Endothelial cell of umbilical vein (primary cell): Measurements from ENCODE around the gene AURKAIP1. TPM values are rescaled to one million over a fixed set of nuclear protein-coding genes. Genes with fewer than 3 reads are reported as not detected.
"Not testable (repeated sequence)": the region's sequence is repeated elsewhere in the genome, so short reads cannot be mapped to it uniquely, and the experiment has no call there.

Experiments used
- BruUV-seq: library from RNA; stranded (reverse); fragments of 400-500 nt; replicated peaks from 2 replicates; lab custom pipeline; 2021; lab: Mats Ljungman, UMichigan
- CTCF ChIA-PET: fragments of 300-600, 350-600 bp; sonication (Branson Sonifier 250); formaldehyde crosslinking; loops from one replicate; lab custom pipeline; 2021; ENCODE audit warnings: antibody characterized with exemption, inconsistent platforms; lab: Charles Lee
- POLR2A ChIA-PET: fragments of 300-600, 350-600 bp; sonication (Branson Sonifier 250); formaldehyde crosslinking; loops from one replicate; lab custom pipeline; 2021; ENCODE audit warnings: antibody characterized with exemption, inconsistent platforms; lab: Charles Lee
- DNase-seq: peaks from one replicate; pipeline ENCODE4 v3.0.0-alpha.2; 2011; ENCODE audit warnings: low read depth, low spot score
- FAIRE-seq: peaks from 2 replicates; lab custom pipeline; 2011; peaks lifted over from hg19 to GRCh38; lab: Jason Lieb, UNC
- H2AFZ ChIP-seq: 2 replicates; pipeline ENCODE4 v1.6.0; 2012; ENCODE audit warnings: low read depth, low read length, control low read depth, inconsistent platforms
- H3K27ac ChIP-seq: 2 replicates; pipeline ENCODE4 v1.5.1; 2011; ENCODE audit warnings: low read depth, mild to moderate bottlenecking, control low read depth, low read length, moderate library complexity; ENCODE audit not compliant: insufficient read depth
- H3K27me3 ChIP-seq, 2 experiments: 2 replicates each; pipeline versions ENCODE4 v1.6.0 to v1.6.1; 2011; ENCODE audit warnings: low read length in 2 of 2, mixed read lengths in 1 of 2; ENCODE audit not compliant: control insufficient read depth in 2 of 2, insufficient read depth in 2 of 2
- H3K36me3 ChIP-seq, 2 experiments: 2 replicates in 1 of 2; 3 replicates in 1 of 2; pipeline ENCODE4 v1.5.1; 2011; ENCODE audit warnings: low read length in 2 of 2, mild to moderate bottlenecking in 1 of 2, moderate library complexity in 1 of 2; ENCODE audit not compliant: control insufficient read depth in 2 of 2, insufficient read depth in 2 of 2; ENCODE audit errors: extremely low read depth in 1 of 2
- H3K4me1 ChIP-seq: 3 replicates; pipeline ENCODE4 v1.5.1; 2011; ENCODE audit warnings: mild to moderate bottlenecking, low read length; ENCODE audit not compliant: control insufficient read depth, insufficient read depth; ENCODE audit errors: extremely low read depth
- H3K4me2 ChIP-seq: 2 replicates; pipeline ENCODE4 v1.6.1; 2011; ENCODE audit warnings: low read length, control low read depth, mixed read lengths; ENCODE audit not compliant: insufficient read depth
- H3K4me3 ChIP-seq, 3 experiments: fragments of 200-600 bp in 1 of 3; sonication (generic), shearing (Covaris generic) in 1 of 3; replicated peaks in 1 of 3; 2 replicates each; pipeline ENCODE4 v1.5.1; 2011 to 2016; ENCODE audit warnings: control low read depth in 3 of 3, low read length in 3 of 3, mild to moderate bottlenecking in 2 of 3, inconsistent platforms in 1 of 3, low read depth in 1 of 3, moderate library complexity in 1 of 3; ENCODE audit not compliant: insufficient read depth in 1 of 3
- H3K79me2 ChIP-seq: 2 replicates; pipeline ENCODE4 v1.6.0; 2012; ENCODE audit warnings: low read length, inconsistent platforms; ENCODE audit not compliant: control insufficient read depth, insufficient read depth
- H3K9ac ChIP-seq: replicated peaks from 2 replicates; pipeline ENCODE3; 2011; ENCODE audit warnings: low read length, control low read depth; ENCODE audit not compliant: insufficient read depth; ENCODE audit errors: extremely low read depth
- H3K9me1 ChIP-seq: replicated peaks from 3 replicates; pipeline ENCODE4 v1.6.0; 2011; ENCODE audit warnings: mild to moderate bottlenecking, low read length; ENCODE audit not compliant: control insufficient read depth, insufficient read depth; ENCODE audit errors: extremely low read depth
- H3K9me3 ChIP-seq: replicated peaks from 2 replicates; pipeline ENCODE4 v1.5.1; 2012; ENCODE audit warnings: low read length, inconsistent platforms; ENCODE audit not compliant: control insufficient read depth, insufficient read depth
- H4K20me1 ChIP-seq: replicated peaks from 2 replicates; pipeline ENCODE3; 2011; ENCODE audit warnings: mild to moderate bottlenecking, low read length; ENCODE audit not compliant: control insufficient read depth, insufficient read depth; ENCODE audit errors: extremely low read depth
- EZH2 ChIP-seq: IDR thresholded peaks from 2 replicates; pipeline ENCODE4 v1.6.1; 2012; ENCODE audit warnings: borderline replicate concordance, low read depth, mild to moderate bottlenecking, moderate library complexity, low read length, inconsistent platforms; ENCODE audit not compliant: severe bottlenecking
- FOS ChIP-seq: IDR thresholded peaks from 2 replicates; pipeline ENCODE4 v1.6.1; 2011; ENCODE audit warnings: mild to moderate bottlenecking, low read length, moderate library complexity, borderline replicate concordance; ENCODE audit not compliant: insufficient read depth
- GATA2 ChIP-seq: IDR thresholded peaks from 2 replicates; pipeline ENCODE4 v1.7.0; 2011; ENCODE audit warnings: low read depth, mild to moderate bottlenecking, moderate library complexity, mixed read lengths, low read length; ENCODE audit not compliant: insufficient read length, insufficient read depth
- JUN ChIP-seq: IDR thresholded peaks from 2 replicates; pipeline ENCODE4 v1.6.1; 2011; ENCODE audit warnings: borderline replicate concordance, low read depth; ENCODE audit not compliant: insufficient read length, insufficient read depth
- MYC ChIP-seq: IDR thresholded peaks from one replicate; pipeline ENCODE4 v1.6.1; 2011; ENCODE audit warnings: mild to moderate bottlenecking, low read depth, low read length
- POLR2A ChIP-seq: IDR thresholded peaks from 2 replicates; pipeline ENCODE4 v1.6.1; 2012; ENCODE audit warnings: low read depth, mild to moderate bottlenecking, control low read depth, low read length
- POLR2AphosphoS5 ChIP-seq: IDR thresholded peaks from 2 replicates; pipeline ENCODE4 v1.6.1; 2012; ENCODE audit warnings: low read depth, mild to moderate bottlenecking, control low read depth, low read length, moderate library complexity; ENCODE audit not compliant: insufficient read depth
- dilution Hi-C: fragments of 300-500 bp; cut with MboI; formaldehyde crosslinking; loops from one replicate; pipeline ENCODE4 v1.15.0; 2019; ENCODE audit warnings: low sequenced_read_pairs; ENCODE audit not compliant: extremely low pct_ligation_motif_present
- intact Hi-C: fragments of 100-400 bp; cut with micrococcal nuclease; formaldehyde crosslinking; loops from one replicate; pipeline ENCODE4 v1.10.0; 2022
- polyA plus RNA-seq, 4 experiments: library from polyadenylated mRNA; depleted of rRNA in 3 of 4; stranded (reverse) in 3 of 4; unstranded in 1 of 4; fragments of >200 nt; gene quantifications; 2 replicates each; pipeline versions ENCODE4 v1.2.1 to v1.2.3, GENCODE V29; 2011 to 2012; ENCODE audit warnings: missing spikeins in 1 of 4
- total RNA-seq: library from RNA; stranded (reverse); gene quantifications from 2 replicates; pipeline ENCODE4 v1.2.3, GENCODE V29; 2021
- TF ChIP-seq, protein P1 (sequence below): IDR thresholded peaks from 2 replicates; pipeline ENCODE4 v1.6.1; 2011; ENCODE audit not compliant: insufficient read depth, insufficient read length
- TF ChIP-seq, protein P2 (sequence below), 2 donors: IDR thresholded peaks; 1 replicate in 1 of 2; 2 replicates in 1 of 2; pipeline ENCODE4 v1.5.1; 2011; ENCODE audit warnings: low read length in 2 of 2, mild to moderate bottlenecking in 2 of 2, moderate library complexity in 2 of 2, control low read depth in 1 of 2, inconsistent platforms in 1 of 2, low read depth in 1 of 2; ENCODE audit not compliant: insufficient read depth in 1 of 2; ENCODE audit errors: extremely low read depth in 1 of 2

The AURKAIP1 gene
- total and polyA plus RNA-seq, 2 donors (not counting 3 experiments of a cell fraction or from before 2014, with no cell fraction given) = 73.3 to 151 TPM

DNA sequence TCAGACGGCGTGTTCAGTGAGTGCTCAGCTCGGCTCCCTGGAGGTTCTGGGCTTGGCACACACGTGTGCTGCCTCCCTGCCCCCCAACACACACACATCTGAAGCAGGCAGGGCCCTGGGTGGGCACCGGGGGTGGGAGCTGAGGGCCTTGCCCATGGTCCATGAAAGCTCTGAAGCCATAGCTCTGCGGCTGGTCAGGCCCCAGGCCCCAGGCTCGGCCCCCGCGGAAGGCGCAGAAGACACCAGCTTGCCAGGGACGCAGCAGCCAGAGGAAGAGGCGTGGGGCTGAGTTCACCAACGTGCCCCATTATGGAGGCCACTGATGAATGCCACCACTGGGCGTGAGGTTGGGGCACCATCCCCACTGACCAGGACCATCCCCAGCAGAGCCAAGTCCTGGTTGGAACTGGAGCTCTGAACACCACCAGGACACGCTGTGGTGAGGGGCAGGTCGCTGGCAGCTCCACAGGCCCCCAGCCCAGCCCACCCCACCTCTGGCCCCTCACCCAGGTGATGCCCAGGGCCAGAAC is 4.2 kb downstream of the AURKAIP1 start:
- FAIRE-seq (no peak), DNase-seq (no peak)
- H3K4me1 ChIP-seq = peaks cover 13% of the 10 kb centered on the region
- H3K9me3 ChIP-seq = peaks cover 3% of the 10 kb centered on the region
- CTCF ChIA-PET = interaction anchor here (1.1 to 2.4 kb wide), 4 partner anchors 17 to 60 kb away, joined by 3 to 8 read pairs (median 3); partner anchors contain the start of genes CCNL2 and DVL1
- TF ChIP-seq JUN = no peak
- TF ChIP-seq, protein P1, sequence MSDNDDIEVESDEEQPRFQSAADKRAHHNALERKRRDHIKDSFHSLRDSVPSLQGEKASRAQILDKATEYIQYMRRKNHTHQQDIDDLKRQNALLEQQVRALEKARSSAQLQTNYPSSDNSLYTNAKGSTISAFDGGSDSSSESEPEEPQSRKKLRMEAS = no peak
- no peak for TF ChIP-seq FOS
- TF ChIP-seq POLR2A = no peak
- no peak for TF ChIP-seq MYC
- TF ChIP-seq GATA2 = no peak
- TF ChIP-seq EZH2 = no peak
- TF ChIP-seq POLR2AphosphoS5 = no peak
- TF ChIP-seq, protein P2, sequence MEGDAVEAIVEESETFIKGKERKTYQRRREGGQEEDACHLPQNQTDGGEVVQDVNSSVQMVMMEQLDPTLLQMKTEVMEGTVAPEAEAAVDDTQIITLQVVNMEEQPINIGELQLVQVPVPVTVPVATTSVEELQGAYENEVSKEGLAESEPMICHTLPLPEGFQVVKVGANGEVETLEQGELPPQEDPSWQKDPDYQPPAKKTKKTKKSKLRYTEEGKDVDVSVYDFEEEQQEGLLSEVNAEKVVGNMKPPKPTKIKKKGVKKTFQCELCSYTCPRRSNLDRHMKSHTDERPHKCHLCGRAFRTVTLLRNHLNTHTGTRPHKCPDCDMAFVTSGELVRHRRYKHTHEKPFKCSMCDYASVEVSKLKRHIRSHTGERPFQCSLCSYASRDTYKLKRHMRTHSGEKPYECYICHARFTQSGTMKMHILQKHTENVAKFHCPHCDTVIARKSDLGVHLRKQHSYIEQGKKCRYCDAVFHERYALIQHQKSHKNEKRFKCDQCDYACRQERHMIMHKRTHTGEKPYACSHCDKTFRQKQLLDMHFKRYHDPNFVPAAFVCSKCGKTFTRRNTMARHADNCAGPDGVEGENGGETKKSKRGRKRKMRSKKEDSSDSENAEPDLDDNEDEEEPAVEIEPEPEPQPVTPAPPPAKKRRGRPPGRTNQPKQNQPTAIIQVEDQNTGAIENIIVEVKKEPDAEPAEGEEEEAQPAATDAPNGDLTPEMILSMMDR (IDR thresholded peaks at IDR 0.05; ENCODE audit: extremely low read depth in 1 of 2, insufficient read depth in 1 of 2, low read depth in 1 of 2, low read length in 2 of 2) = no peak
- H3K9me1 ChIP-seq = no peaks in the 10 kb centered on the region
- no peak overlapping the region for H3K9ac ChIP-seq
- dilution Hi-C loops = no loop called here
- peaks cover 0 to 3% of the 10 kb centered on the region in 2 experiments for H3K36me3 ChIP-seq
- H4K20me1 ChIP-seq = no peaks in the 10 kb centered on the region
- no peak overlapping the region for H3K4me2 ChIP-seq
- no peak overlapping the region for H3K4me3 ChIP-seq
- H3K27me3 ChIP-seq = no peaks in the 10 kb centered on the region
- no TSS peak for BruUV-seq
- H3K27ac ChIP-seq = no peak overlapping the region
- intact Hi-C loops = no loop called here
- H3K79me2 ChIP-seq = peaks cover 19% of the 10 kb centered on the region
- POLR2A ChIA-PET = no interaction called here
- no peak overlapping the region for H2AFZ ChIP-seq

- DNase-seq, H3K9me3 ChIP-seq, H3K36me3 ChIP-seq, H4K20me1 ChIP-seq, H2AFZ ChIP-seq, H3K27ac ChIP-seq, H3K9me1 ChIP-seq, intact Hi-C loops, H3K4me2 ChIP-seq, H3K9ac ChIP-seq, dilution Hi-C loops, POLR2A ChIA-PET, CTCF ChIA-PET, BruUV-seq, FAIRE-seq, H3K4me3 ChIP-seq, H3K27me3 ChIP-seq: not testable (repeated sequence)
- peaks cover 13% of the 10 kb centered on the region for H3K4me1 ChIP-seq
- H3K79me2 ChIP-seq = peaks cover 19% of the 10 kb centered on the region
Observed at GRCh38 chr1:1370094-1370493, 4.9 kb downstream of the AURKAIP1 start.
